HEK293 (cell line): ENCODE measurements around the gene FAM120A.

ENCODE experiments used
- REPIN1 ChIP-seq: fragments of 450-650 bp; formaldehyde crosslinking; IDR thresholded peaks from 2 replicates; pipeline ENCODE4 v1.5.1; 2017; ENCODE audit warnings: missing biosample characterization, missing genetic modification characterization, low read depth
- ZBTB8A ChIP-seq: fragments of 450-650 bp; formaldehyde crosslinking; IDR thresholded peaks from 2 replicates; pipeline ENCODE4 v1.5.1; 2016; ENCODE audit warnings: missing biosample characterization, missing genetic modification characterization
- ZNF146 ChIP-seq: fragments of 450-650 bp; formaldehyde crosslinking; IDR thresholded peaks from 2 replicates; pipeline ENCODE4 v1.5.1; 2016; ENCODE audit warnings: missing biosample characterization, missing genetic modification characterization
- ZNF747 ChIP-seq: fragments of 450-650 bp; formaldehyde crosslinking; IDR thresholded peaks from 2 replicates; pipeline ENCODE4 v1.5.1; 2016; ENCODE audit warnings: missing biosample characterization, missing genetic modification characterization
- TF ChIP-seq, protein P1 (sequence below): fragments of 450-650 bp; formaldehyde crosslinking; IDR thresholded peaks from 2 replicates; pipeline ENCODE4 v1.5.1; 2016; ENCODE audit warnings: missing biosample characterization, missing genetic modification characterization

DNA sequence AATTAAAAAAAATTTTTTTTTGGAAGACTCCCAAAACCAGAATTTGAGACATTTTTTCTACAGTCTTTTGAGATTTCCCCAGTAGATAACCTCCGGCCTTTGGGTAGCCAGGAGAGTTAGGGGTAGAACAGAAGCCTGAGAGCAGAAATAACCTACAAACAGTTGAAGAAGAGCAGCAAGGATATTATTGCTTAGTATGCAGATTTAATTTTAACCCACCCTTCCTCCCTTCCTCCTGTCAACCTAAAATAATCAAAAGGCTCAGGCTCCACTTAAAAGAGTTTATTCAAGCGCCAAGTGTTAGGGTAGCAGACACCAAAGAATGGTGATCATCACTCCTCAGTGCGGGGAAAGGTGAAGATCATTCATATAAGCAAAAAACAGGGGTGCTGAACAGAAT lies 17.4 kb upstream of the FAM120A start:
- TF ChIP-seq ZNF146 (no peak), ZBTB8A (no peak), ZNF747 (no peak), REPIN1 (tag by site-specific recombination) (no peak)
- TF ChIP-seq, protein P1, sequence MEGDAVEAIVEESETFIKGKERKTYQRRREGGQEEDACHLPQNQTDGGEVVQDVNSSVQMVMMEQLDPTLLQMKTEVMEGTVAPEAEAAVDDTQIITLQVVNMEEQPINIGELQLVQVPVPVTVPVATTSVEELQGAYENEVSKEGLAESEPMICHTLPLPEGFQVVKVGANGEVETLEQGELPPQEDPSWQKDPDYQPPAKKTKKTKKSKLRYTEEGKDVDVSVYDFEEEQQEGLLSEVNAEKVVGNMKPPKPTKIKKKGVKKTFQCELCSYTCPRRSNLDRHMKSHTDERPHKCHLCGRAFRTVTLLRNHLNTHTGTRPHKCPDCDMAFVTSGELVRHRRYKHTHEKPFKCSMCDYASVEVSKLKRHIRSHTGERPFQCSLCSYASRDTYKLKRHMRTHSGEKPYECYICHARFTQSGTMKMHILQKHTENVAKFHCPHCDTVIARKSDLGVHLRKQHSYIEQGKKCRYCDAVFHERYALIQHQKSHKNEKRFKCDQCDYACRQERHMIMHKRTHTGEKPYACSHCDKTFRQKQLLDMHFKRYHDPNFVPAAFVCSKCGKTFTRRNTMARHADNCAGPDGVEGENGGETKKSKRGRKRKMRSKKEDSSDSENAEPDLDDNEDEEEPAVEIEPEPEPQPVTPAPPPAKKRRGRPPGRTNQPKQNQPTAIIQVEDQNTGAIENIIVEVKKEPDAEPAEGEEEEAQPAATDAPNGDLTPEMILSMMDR: no peak
